Glutamatergic neuron (in vitro differentiated cells): Measurements from ENCODE around the gene SIGLEC8. TPM values are rescaled to one million over a fixed set of nuclear protein-coding genes. Genes with fewer than 3 reads are reported as not detected.

ENCODE experiments used
- DNase-seq: peaks from one replicate; pipeline ENCODE4 v3.0.0; 2022
- H3K27ac Mint-ChIP-seq: one replicate; pipeline ENCODE4 v1.8.0; 2020; ENCODE audit warnings: mild to moderate bottlenecking, mixed read lengths, inconsistent platforms; ENCODE audit not compliant: unreplicated experiment
- H3K27me3 Mint-ChIP-seq: one replicate; pipeline ENCODE4 v1.8.0; 2020; ENCODE audit warnings: mild to moderate bottlenecking, moderate library complexity, mixed read lengths, inconsistent platforms; ENCODE audit not compliant: unreplicated experiment
- H3K36me3 Mint-ChIP-seq: one replicate; pipeline ENCODE4 v1.8.0; 2020; ENCODE audit warnings: mild to moderate bottlenecking, mixed read lengths, inconsistent platforms; ENCODE audit not compliant: unreplicated experiment
- H3K4me1 Mint-ChIP-seq: one replicate; pipeline ENCODE4 v1.8.0; 2020; ENCODE audit warnings: mild to moderate bottlenecking, low read depth, mixed read lengths, inconsistent platforms; ENCODE audit not compliant: unreplicated experiment
- H3K4me3 Mint-ChIP-seq: one replicate; pipeline ENCODE4 v1.8.0; 2020; ENCODE audit warnings: mild to moderate bottlenecking, mixed read lengths, inconsistent platforms; ENCODE audit not compliant: unreplicated experiment
- H3K9me3 Mint-ChIP-seq: one replicate; pipeline ENCODE4 v1.8.0; 2020; ENCODE audit warnings: mild to moderate bottlenecking, moderate library complexity, mixed read lengths, inconsistent platforms; ENCODE audit not compliant: unreplicated experiment
- total RNA-seq: library from RNA; stranded (reverse); fragmentation: NEBNext Ultra II Directional; extraction: Animal tissue kit (Norgen Biotek cat#: 25700); gene quantifications from one replicate; pipeline ENCODE4 v1.2.1, GENCODE V29; 2021; ENCODE audit not compliant: unreplicated experiment
- TF ChIP-seq, protein P1 (sequence below): fragments of 200-600 bp; sonication (generic); IDR thresholded peaks from one replicate; pipeline ENCODE4 v1.5.0; 2021; ENCODE audit not compliant: partially characterized antibody, unreplicated experiment

Gene SIGLEC8
- total RNA-seq, 1 donor from 2014 or later = not detected

DNA sequence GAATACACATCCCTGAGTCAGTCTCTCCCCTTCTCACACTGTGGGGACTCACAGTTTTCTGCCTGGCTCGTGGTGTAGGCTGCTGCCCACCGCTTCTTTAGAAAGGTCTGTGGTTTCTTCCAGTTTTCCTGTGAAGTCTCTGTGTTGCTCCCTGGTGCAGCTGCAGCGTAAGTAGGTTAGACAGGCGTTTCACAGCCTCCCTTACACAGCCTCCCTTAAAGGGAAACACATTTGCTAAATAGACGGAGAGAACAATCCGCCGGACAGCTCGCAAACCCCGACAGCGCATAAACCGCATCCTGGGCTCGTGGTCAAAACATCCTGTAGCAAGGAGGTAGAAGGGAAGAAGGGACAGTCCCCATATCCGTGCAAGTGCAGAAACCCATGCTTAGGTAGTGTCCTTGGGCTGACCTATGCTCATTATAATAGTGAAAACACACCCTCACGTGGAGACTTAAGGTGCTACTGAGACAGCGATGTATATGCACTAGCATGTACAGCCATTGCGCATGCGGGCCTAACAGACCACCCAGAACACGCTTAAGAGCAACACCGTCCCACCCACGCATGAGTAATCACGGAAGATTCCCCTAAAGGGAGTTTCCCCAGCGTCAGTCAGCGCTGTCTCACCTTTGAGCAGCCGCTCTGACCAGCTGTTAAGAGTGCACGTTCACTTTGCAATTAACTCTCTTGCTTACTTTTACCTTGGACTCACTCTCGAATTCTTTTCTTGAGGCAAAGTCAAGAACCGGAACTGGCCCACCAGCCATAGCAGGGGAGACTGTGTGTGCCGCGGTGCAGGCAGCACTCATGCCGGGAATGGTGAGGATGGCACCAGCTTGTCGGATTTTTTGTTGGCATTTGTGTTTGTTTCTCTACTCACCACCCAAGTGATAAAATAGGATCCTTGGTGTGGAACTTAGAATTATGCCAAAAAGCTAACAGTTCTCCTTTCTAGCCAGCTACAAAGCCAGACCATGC lies 16.6 kb downstream of the SIGLEC8 start:
- peaks cover 5% of the 10 kb centered on the region for H3K27me3 Mint-ChIP-seq
- no peak overlapping the region for H3K27ac Mint-ChIP-seq
- TF ChIP-seq, protein P1, sequence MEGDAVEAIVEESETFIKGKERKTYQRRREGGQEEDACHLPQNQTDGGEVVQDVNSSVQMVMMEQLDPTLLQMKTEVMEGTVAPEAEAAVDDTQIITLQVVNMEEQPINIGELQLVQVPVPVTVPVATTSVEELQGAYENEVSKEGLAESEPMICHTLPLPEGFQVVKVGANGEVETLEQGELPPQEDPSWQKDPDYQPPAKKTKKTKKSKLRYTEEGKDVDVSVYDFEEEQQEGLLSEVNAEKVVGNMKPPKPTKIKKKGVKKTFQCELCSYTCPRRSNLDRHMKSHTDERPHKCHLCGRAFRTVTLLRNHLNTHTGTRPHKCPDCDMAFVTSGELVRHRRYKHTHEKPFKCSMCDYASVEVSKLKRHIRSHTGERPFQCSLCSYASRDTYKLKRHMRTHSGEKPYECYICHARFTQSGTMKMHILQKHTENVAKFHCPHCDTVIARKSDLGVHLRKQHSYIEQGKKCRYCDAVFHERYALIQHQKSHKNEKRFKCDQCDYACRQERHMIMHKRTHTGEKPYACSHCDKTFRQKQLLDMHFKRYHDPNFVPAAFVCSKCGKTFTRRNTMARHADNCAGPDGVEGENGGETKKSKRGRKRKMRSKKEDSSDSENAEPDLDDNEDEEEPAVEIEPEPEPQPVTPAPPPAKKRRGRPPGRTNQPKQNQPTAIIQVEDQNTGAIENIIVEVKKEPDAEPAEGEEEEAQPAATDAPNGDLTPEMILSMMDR = no peak

GRCh38 chr19:51440846-51441409 lies 17.3 kb downstream of the SIGLEC8 start:
- Mint-ChIP-seq H3K36me3 (no peaks in the 10 kb centered on the region), H3K4me1 (no peaks in the 10 kb centered on the region), H3K27ac (no peak overlapping the region), H3K9me3 (no peaks in the 10 kb centered on the region), H3K4me3 (no peak overlapping the region), H3K27me3 (peaks cover 5% of the 10 kb centered on the region)
- TF ChIP-seq, protein P1 = no peak
- no peak for DNase-seq

More for the DNA sequence above, 16.6 kb downstream of the SIGLEC8 start:
- DNase-seq = no peak
- H3K9me3 Mint-ChIP-seq = no peaks in the 10 kb centered on the region
- no peak overlapping the region for H3K4me3 Mint-ChIP-seq
- no peaks in the 10 kb centered on the region for H3K4me1 Mint-ChIP-seq
- no peaks in the 10 kb centered on the region for H3K36me3 Mint-ChIP-seq

- Mint-ChIP-seq H3K9me3 (no peaks in the 10 kb centered on the region), H3K4me1 (no peaks in the 10 kb centered on the region), H3K27me3 (peaks cover 5% of the 10 kb centered on the region), H3K27ac (no peak overlapping the region), H3K36me3 (no peaks in the 10 kb centered on the region), H3K4me3 (no peak overlapping the region)
- TF ChIP-seq, protein P1 = no peak
- DNase-seq = no peak
Measured at GRCh38 chr19:51440052-51440451, 18.2 kb downstream of the SIGLEC8 start.

DNA sequence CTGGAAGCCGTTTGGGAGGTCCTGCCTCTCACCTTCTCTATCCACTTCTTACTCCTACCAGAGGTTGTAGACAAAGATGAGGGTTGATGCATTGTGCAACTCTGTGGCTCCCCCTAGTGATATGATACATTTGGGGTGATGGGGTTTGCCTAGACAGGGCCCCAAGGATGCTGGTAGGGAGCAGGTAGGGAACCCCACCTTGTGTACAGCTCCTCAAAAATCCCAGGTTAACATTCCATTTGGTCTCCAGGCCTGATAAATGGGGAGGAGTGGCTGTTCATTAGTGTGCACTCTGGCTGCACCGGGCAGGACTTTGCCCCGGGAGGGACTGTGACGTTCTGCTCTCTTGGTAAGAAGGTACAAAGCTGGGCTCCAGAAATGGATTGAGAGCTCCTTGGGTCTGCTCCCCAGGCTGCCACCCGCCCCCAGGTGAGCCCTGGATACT lies 19.2 kb downstream of the SIGLEC8 start:
- Mint-ChIP-seq H3K4me1 (no peaks in the 10 kb centered on the region), H3K9me3 (no peaks in the 10 kb centered on the region), H3K27ac (no peak overlapping the region), H3K36me3 (no peaks in the 10 kb centered on the region), H3K27me3 (peaks cover 5% of the 10 kb centered on the region), H3K4me3 (no peak overlapping the region)
- DNase-seq = no peak
- TF ChIP-seq, protein P1 = no peak

DNA sequence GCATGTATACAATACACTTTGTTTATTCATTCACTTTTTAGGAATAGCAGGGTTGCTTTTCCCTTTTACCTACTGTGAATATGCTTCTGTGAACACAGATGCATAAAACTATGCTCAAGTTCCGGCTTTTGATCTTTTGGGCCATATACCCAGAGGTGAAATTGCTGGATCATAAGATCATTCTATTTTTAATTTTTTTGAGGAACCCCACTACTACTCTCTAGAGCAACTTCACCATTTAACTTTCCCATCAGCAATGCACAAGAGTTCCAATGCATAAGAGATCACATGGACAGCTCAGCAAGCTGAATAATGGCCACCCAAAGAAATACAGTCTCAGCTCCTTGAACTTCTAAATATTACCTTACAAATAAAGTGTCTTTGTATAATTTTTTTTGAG lies 23.8 kb downstream of the SIGLEC8 start:
- Mint-ChIP-seq H3K36me3 (no peaks in the 10 kb centered on the region), H3K27me3 (peaks cover 6% of the 10 kb centered on the region), H3K4me1 (no peaks in the 10 kb centered on the region), H3K27ac (no peak overlapping the region), H3K9me3 (no peaks in the 10 kb centered on the region), H3K4me3 (no peak overlapping the region)
- no peak for DNase-seq
- TF ChIP-seq, protein P1 = no peak
